ENCODE data around the gene ABHD17C. TPM values are rescaled to one million over a fixed set of nuclear protein-coding genes. Genes with fewer than 3 reads are reported as not detected.

ABHD17C gene
- total RNA-seq, 2 experiments from 2014 or later = 6.5 to 7.3 TPM

DNA sequence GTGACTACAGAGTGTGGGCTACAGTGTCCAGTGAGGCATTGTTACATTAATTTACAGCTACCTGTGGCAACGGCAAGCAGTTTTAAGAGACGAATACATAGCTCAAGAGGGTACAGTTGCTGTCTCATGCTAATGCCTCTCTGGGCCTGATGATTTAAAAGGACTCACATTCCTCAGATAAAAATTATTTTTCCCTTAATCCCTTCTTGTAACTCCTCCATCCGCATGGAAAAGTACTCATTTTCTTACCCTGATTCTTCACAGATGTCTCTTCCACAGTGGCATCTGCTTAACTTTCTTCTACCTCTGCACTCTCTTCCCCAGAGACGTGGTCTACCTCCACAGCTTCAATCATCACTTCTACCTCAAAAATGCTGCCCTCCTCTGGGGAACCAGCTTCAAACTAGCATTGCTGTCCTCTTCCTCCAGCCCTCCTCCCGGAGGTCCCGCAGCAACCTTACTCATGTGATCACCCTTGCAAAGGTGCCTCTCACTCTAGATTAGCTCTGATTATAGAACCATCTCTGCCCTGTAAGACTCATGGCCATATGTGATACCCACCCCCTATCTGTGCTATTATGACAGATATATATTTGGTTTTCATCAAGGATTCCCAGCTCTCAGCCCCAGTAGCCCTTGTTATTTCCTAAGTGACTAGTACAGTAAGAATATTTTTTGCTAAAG lies 21.4 kb upstream of the ABHD17C start:
- Mint-ChIP-seq H3K9me3 (no peaks in the 10 kb centered on the region), H3K4me3 (no peak overlapping the region), H3K27ac (no peak overlapping the region), H3K36me3 (ENCODE audit: low read depth) (no peaks in the 10 kb centered on the region), H3K27me3 (ENCODE audit: low read depth) (peaks cover 23% of the 10 kb centered on the region), H3K4me1 (ENCODE audit: low read depth) (no peaks in the 10 kb centered on the region)
- intact Hi-C loops (cut with micrococcal nuclease) = no loop called here
- CTCF ChIA-PET = interaction anchor here (0.8 to 1.2 kb wide), 2 partner anchors 22 to 102 kb away, joined by 3 read pairs; no protein-coding TSS in a partner anchor
- DNase-seq = no peak

DNA sequence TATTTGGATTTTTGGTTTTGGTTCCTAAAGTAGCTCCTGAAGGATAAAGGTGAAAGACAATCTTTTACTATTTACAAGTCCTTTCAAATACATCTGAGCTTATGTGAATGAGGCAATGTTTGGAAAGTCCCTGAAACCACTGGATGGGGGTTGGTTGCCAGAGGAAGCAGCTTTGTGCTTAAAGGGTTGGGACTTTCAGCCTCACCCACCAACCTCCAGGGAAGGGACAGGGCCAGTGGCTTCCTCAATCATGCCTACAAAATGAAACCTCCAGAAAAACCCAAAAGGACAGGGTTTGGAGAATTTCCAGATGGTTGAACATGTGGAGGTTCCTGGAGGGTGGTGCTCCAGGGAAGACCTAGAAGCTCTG lies 20.9 kb upstream of the ABHD17C start:
- DNase-seq = no peak
- H3K27me3 Mint-ChIP-seq (ENCODE audit: low read depth) = peaks cover 18% of the 10 kb centered on the region
- intact Hi-C loops (cut with micrococcal nuclease) = no loop called here
- H3K4me3 Mint-ChIP-seq = no peak overlapping the region
- H3K4me1 Mint-ChIP-seq (ENCODE audit: low read depth) = no peaks in the 10 kb centered on the region
- H3K27ac Mint-ChIP-seq = no peak overlapping the region
- H3K36me3 Mint-ChIP-seq (ENCODE audit: low read depth) = no peaks in the 10 kb centered on the region
- CTCF ChIA-PET = interaction anchor here (0.8 kb wide), 1 partner anchor 22 kb away, joined by 3 read pairs; no protein-coding TSS in a partner anchor
- H3K9me3 Mint-ChIP-seq = no peaks in the 10 kb centered on the region

DNA sequence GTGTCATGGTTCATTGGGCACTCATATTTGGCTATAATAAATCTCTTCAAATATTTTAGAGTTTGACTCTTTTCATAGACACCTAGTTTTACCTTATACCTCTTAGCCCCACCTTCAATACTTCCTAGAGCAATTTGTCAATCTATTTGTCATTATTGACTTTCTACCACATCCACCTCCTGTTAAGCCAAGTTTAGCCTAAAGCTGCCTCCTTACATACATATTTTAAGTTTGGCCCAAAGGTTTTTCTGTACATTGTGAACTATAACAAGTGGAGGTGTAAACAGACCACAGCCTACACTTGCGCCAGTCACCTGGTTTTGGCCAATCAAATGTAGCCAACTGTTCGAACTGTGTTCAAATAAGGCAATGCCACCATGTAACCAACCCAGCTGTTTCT lies 18.1 kb upstream of the ABHD17C start:
- no peaks in the 10 kb centered on the region for H3K4me1 Mint-ChIP-seq (ENCODE audit: low read depth)
- no peaks in the 10 kb centered on the region for H3K36me3 Mint-ChIP-seq (ENCODE audit: low read depth)
- no peak overlapping the region for H3K27ac Mint-ChIP-seq
- H3K4me3 Mint-ChIP-seq = no peak overlapping the region
- intact Hi-C loops (cut with micrococcal nuclease) = no loop called here
- CTCF ChIA-PET = no interaction called here
- DNase-seq = no peak
- H3K9me3 Mint-ChIP-seq = no peaks in the 10 kb centered on the region
- peaks cover 24% of the 10 kb centered on the region for H3K27me3 Mint-ChIP-seq (ENCODE audit: low read depth)

DNA sequence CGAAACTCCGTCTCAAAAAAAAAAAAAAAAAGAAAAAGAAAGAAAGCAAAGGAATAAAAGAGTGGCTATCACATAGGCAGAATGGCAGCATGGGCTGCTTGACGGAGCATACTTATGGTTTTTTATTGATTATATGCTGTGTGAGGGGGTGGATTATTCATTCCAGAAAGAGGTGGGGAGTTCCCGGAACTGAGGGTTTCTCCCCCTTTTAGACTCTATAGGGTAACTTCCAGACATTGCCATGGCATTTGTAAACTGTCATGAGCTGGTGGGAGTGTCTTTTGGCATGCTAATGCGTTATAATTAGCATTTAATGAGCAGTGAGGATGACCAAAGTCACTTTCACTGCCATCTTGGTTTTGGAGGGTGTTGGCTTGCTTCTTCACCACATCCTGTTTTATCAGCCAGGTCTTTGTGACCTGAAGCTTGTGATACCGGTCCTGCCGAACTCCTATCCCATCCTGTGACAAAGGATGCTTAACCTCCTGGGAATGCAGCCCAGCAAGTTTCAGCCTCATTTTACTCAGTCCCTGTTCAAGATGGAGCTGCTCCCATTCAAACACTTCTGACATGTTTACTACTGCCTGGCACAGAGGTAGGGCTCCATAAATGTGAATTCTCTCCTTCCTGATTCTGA lies 15.8 kb upstream of the ABHD17C start:
- Mint-ChIP-seq H3K36me3 (ENCODE audit: low read depth) (no peaks in the 10 kb centered on the region), H3K27ac (no peak overlapping the region), H3K4me1 (ENCODE audit: low read depth) (no peaks in the 10 kb centered on the region), H3K27me3 (ENCODE audit: low read depth) (peaks cover 30% of the 10 kb centered on the region), H3K9me3 (peaks cover 3% of the 10 kb centered on the region), H3K4me3 (no peak overlapping the region)
- no peak for DNase-seq
- CTCF ChIA-PET = no interaction called here
- intact Hi-C loops (cut with micrococcal nuclease) = no loop called here

DNA sequence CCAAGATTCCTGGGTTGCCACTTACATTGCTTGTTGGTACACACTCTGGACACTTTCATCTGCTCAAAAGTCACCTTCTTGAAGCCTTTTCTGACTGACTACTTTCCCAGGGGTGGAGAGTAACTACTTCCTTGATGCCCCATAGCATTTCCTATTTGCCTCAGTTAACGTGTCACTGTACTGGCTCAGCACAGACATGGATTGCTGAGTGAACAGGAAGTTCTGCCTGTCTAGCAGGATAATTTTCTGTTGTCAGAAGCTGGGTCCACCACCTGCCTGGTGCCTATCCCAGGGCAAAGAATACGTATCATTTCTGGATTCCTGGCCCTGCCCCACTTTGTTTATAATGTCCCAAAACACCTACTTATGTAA lies 15.3 kb upstream of the ABHD17C start:
- intact Hi-C loops (cut with micrococcal nuclease) = no loop called here
- DNase-seq = no peak
- H3K9me3 Mint-ChIP-seq = peaks cover 4% of the 10 kb centered on the region
- CTCF ChIA-PET = no interaction called here
- no peaks in the 10 kb centered on the region for H3K36me3 Mint-ChIP-seq (ENCODE audit: low read depth)
- H3K27me3 Mint-ChIP-seq (ENCODE audit: low read depth) = peaks cover 27% of the 10 kb centered on the region
- no peaks in the 10 kb centered on the region for H3K4me1 Mint-ChIP-seq (ENCODE audit: low read depth)
- no peak overlapping the region for H3K4me3 Mint-ChIP-seq
- H3K27ac Mint-ChIP-seq = no peak overlapping the region

DNA sequence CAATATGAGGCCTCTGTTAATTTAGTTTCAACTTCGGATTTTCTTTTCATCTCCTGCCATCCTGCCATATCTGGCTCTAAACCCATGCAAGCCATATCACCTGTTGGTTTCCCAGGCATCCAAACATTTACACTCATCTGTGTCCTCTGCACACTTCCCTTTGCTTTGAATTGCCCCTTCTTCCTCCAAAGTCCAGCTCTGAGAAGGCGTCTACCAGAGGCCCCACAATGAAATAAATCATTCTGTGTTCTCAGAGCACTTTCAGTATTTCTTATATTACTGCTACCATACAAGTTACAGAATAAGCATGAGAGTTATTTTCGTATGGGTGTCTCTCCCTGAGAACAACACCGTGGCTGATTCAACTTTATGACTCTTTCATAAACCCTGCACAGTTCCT lies 12.9 kb upstream of the ABHD17C start:
- H3K4me1 Mint-ChIP-seq (ENCODE audit: low read depth) = no peaks in the 10 kb centered on the region
- peaks cover 23% of the 10 kb centered on the region for H3K27me3 Mint-ChIP-seq (ENCODE audit: low read depth)
- intact Hi-C loops (cut with micrococcal nuclease) = no loop called here
- peaks cover 4% of the 10 kb centered on the region for H3K9me3 Mint-ChIP-seq
- CTCF ChIA-PET = no interaction called here
- DNase-seq = no peak
- no peak overlapping the region for H3K4me3 Mint-ChIP-seq
- H3K36me3 Mint-ChIP-seq (ENCODE audit: low read depth) = no peaks in the 10 kb centered on the region
- H3K27ac Mint-ChIP-seq = no peak overlapping the region

DNA sequence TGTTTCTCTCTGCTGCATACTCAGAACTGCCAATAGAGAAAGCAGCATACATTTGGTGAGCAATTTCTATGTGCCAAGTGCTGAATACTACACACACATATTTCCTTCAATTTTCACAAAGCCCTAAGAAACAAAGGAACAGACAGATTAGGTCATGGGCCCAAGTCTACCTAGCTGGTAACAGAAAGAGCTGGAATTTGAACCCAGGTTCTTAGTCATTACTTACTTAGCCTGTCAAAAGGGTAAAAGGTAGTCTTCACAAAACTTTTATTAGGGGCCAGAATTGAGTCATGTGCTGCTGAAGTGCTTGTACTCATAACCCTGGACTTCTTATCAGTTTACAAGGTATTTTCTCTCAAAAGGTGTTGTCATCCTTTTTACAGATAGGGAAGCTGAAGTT lies 10.4 kb upstream of the ABHD17C start:
- H3K27me3 Mint-ChIP-seq (ENCODE audit: low read depth) = peaks cover 13% of the 10 kb centered on the region
- CTCF ChIA-PET = no interaction called here

DNA sequence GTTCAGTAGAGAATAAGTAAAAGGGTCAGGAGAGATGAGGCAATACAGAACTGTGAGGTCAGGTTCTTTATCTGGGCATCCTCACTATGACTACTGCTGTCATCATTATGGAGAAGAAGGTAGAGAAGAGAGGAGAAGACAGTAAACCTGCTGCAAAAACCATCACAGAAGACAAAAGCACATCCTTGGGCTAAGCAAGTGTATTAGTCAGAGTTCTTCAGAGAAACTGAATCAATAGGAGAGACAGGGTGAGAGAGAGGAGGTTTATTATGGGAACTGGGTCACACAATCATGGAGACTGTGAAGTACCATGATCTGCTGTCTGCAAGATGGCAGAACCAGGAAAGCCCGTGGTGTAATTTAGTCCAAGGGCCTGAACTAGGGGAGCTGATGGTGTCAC lies 9.5 kb upstream of the ABHD17C start:
- no peak overlapping the region for H3K4me3 Mint-ChIP-seq
- no peak for DNase-seq
- no peaks in the 10 kb centered on the region for H3K36me3 Mint-ChIP-seq (ENCODE audit: low read depth)
- peaks cover 10% of the 10 kb centered on the region for H3K27me3 Mint-ChIP-seq (ENCODE audit: low read depth)
- H3K27ac Mint-ChIP-seq = no peak overlapping the region
- peaks cover 4% of the 10 kb centered on the region for H3K9me3 Mint-ChIP-seq
- intact Hi-C loops (cut with micrococcal nuclease) = no loop called here
- no peaks in the 10 kb centered on the region for H3K4me1 Mint-ChIP-seq (ENCODE audit: low read depth)
- CTCF ChIA-PET = no interaction called here

More for the DNA sequence above, 10.4 kb upstream of the ABHD17C start:
- Mint-ChIP-seq H3K4me3 (no peak overlapping the region), H3K9me3 (peaks cover 4% of the 10 kb centered on the region), H3K4me1 (ENCODE audit: low read depth) (no peaks in the 10 kb centered on the region), H3K36me3 (ENCODE audit: low read depth) (no peaks in the 10 kb centered on the region), H3K27ac (no peak overlapping the region)
- no peak for DNase-seq
- intact Hi-C loops (cut with micrococcal nuclease) = no loop called here

DNA sequence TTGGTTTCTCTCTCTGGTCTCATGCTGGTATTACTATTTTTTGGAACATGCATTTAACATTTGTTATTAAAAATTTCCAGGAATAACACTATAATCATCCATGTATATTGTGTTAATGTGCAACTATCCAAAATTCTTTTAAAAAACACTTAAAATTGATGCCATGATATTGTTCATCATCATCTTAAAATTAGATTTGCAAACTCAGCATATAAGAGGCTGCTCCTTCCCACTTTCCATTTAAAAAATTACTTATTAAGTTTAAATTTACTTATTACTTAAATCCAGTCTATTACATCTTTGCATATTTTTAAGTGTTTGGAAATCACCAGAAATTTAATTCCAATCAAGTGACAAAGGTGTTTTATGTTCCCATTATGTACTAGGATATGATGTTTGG lies 5.8 kb upstream of the ABHD17C start:
- H3K27me3 Mint-ChIP-seq (ENCODE audit: low read depth) = peaks cover 3% of the 10 kb centered on the region
- no peaks in the 10 kb centered on the region for H3K36me3 Mint-ChIP-seq (ENCODE audit: low read depth)
- peaks cover 1% of the 10 kb centered on the region for H3K9me3 Mint-ChIP-seq
- no peak overlapping the region for H3K4me3 Mint-ChIP-seq
- intact Hi-C loops (cut with micrococcal nuclease) = no loop called here
- peaks cover under 1% of the 10 kb centered on the region for H3K4me1 Mint-ChIP-seq (ENCODE audit: low read depth)
- CTCF ChIA-PET = interaction anchor here (0.6 kb wide), 1 partner anchor 619 kb away, joined by 3 read pairs; no protein-coding TSS in a partner anchor
- no peak for DNase-seq
- H3K27ac Mint-ChIP-seq = no peak overlapping the region

DNA sequence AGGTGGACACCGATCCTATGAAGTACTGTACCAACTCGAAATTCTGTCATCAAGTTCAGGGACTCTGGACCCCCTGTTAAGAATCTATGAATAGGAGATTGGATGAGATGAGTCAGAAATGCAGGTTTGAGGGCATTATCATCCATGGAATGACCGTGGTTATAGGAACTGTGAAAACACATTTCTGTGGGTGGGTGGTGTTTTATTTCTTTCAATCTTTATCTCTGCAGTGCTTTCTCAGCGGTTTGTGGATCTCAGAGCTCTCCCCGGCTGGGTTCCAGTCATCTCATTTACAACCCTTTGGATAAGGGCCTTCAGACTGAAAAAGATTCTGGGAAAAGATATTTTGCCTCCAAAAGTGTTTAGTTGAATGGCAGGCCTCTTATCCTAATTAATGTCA lies 5.4 kb upstream of the ABHD17C start:
- H3K4me3 Mint-ChIP-seq = no peak overlapping the region
- H3K4me1 Mint-ChIP-seq (ENCODE audit: low read depth) = peaks cover 3% of the 10 kb centered on the region
- H3K36me3 Mint-ChIP-seq (ENCODE audit: low read depth) = no peaks in the 10 kb centered on the region
- H3K9me3 Mint-ChIP-seq = no peaks in the 10 kb centered on the region
- intact Hi-C loops (cut with micrococcal nuclease) = loop anchor here (10.0 kb wide), 3 partner anchors 125 to 1375 kb away; partner anchors contain the start of genes MEX3B and TMED3
- H3K27me3 Mint-ChIP-seq (ENCODE audit: low read depth) = peaks cover 3% of the 10 kb centered on the region
- CTCF ChIA-PET = no interaction called here
- DNase-seq = no peak
- no peak overlapping the region for H3K27ac Mint-ChIP-seq

DNA sequence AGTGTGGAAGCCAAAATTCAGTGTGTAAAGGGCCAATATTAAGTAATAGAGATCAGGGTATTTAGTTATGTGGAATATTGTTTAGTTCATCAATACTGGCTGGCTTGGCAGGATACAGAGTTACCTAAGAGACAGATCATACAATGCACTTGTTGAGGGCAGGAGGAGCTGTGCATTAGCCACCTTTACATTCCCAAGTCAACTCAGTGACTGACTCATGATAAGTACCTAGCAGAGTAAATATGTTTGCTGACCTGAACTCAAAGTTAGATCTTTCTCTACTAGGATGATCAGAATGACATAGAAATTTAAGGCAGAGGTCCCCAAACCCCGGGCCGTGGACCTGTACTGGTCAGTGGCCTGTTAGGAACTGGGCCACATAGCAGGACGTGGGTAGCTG lies 3.5 kb upstream of the ABHD17C start:
- no peaks in the 10 kb centered on the region for H3K9me3 Mint-ChIP-seq
- CTCF ChIA-PET = no interaction called here

DNA sequence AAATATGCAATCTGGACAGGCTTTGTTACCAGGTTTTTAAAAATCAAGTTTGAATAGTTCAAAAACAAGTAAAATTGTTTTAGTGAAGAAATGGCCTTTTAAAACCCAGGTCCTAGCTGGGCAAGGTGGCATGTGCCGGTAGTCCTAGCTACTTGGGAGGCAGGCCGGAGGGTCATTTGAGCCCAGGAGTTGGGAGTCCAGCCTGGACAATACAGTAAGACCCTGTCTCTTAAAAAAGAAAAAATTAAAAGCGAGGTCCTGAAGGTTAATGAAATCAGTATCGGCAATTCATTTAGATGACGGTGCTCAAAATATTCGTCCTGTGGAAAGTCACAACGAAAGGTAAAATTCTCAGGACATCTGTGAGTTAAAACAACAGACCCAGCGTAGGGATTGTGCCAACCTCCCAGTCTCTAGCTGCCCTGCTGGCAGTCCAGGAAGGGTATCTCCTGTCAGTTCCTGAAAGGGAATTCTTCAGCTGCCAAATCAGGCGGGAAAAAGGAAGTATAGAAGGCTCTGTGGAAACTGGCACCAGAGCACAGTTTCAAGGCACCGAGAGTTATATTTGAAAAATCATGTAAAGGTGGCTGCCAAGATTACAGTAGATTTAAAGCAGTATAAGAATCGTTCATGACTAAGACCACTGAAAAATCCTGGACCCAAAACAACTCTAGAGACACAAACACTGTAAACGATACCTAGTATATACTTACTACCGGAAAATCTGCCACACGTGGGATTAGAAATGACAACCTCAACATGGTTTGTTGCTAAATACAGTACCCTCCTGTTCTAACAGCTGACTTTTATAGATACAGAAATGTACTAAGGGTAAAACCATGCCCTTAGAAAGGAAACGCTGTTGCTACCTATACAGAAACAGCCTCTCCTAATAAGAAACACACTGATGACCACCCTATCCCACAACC lies 1.2 kb upstream of the ABHD17C start:
- CTCF ChIA-PET = interaction anchor here (0.9 kb wide), 1 partner anchor 86 kb away, joined by 3 read pairs; no protein-coding TSS in a partner anchor
- intact Hi-C loops (cut with micrococcal nuclease) = loop anchor here (10.0 kb wide), 3 partner anchors 129 to 1379 kb away; partner anchors contain the start of genes MEX3B and TMED3
- peaks cover 15% of the 10 kb centered on the region for H3K4me1 Mint-ChIP-seq (ENCODE audit: low read depth)
- peak overlapping the region; percentile 12 for H3K27ac Mint-ChIP-seq
- H3K27me3 Mint-ChIP-seq (ENCODE audit: low read depth) = peaks cover 3% of the 10 kb centered on the region
- H3K9me3 Mint-ChIP-seq = no peaks in the 10 kb centered on the region
- DNase-seq = no peak
- H3K36me3 Mint-ChIP-seq (ENCODE audit: low read depth) = no peaks in the 10 kb centered on the region
- peak overlapping the region; percentile 78 for H3K4me3 Mint-ChIP-seq

More for the DNA sequence above, 3.5 kb upstream of the ABHD17C start:
- Mint-ChIP-seq H3K4me1 (ENCODE audit: low read depth) (peaks cover 7% of the 10 kb centered on the region), H3K36me3 (ENCODE audit: low read depth) (no peaks in the 10 kb centered on the region), H3K27ac (no peak overlapping the region), H3K4me3 (no peak overlapping the region), H3K27me3 (ENCODE audit: low read depth) (peaks cover 3% of the 10 kb centered on the region)
- intact Hi-C loops (cut with micrococcal nuclease) = loop anchor here (10.0 kb wide), 3 partner anchors 127 to 1377 kb away; partner anchors contain the start of genes MEX3B and TMED3
- DNase-seq = no peak
